Common myeloid progenitor, CD34-positive (primary cell): Measurements from ENCODE around the gene S100A7A.

Experiments used
- CTCF ChIA-PET: fragments of 350-600 bp; sonication (Branson Sonifier 250); formaldehyde crosslinking; loops from one replicate; lab custom pipeline; 2021; ENCODE audit warnings: antibody characterized with exemption; lab: Charles Lee
- POLR2A ChIA-PET: fragments of 350-600 bp; sonication (Branson Sonifier 250); formaldehyde crosslinking; loops from one replicate; lab custom pipeline; 2021; ENCODE audit warnings: antibody characterized with exemption; lab: Charles Lee
- DNase-seq, 3 donors: peaks; one replicate each; pipeline versions ENCODE4 v3.0.0 to v3.0.0-alpha.2; 2013
- H3K27ac ChIP-seq, 2 experiments: 1 replicate in 1 of 2; 2 replicates in 1 of 2; pipeline ENCODE4 v1.7.0; 2013; ENCODE audit warnings: inconsistent platforms in 2 of 2, low read length in 2 of 2, mild to moderate bottlenecking in 2 of 2, low read depth in 1 of 2, moderate library complexity in 1 of 2; ENCODE audit not compliant: severe bottlenecking in 2 of 2, insufficient read depth in 1 of 2, poor library complexity in 1 of 2
- H3K27me3 ChIP-seq, 5 experiments: replicated peaks in 2 of 5; 1 replicate in 3 of 5; 2 replicates in 2 of 5; pipeline versions ENCODE4 v1.6.1 to v1.7.0; 2013; ENCODE audit warnings: low read length in 4 of 5, mild to moderate bottlenecking in 2 of 5, moderate library complexity in 2 of 5, inconsistent platforms in 1 of 5; ENCODE audit not compliant: insufficient read depth in 5 of 5, control insufficient read depth in 4 of 5
- H3K36me3 ChIP-seq, 4 experiments: 1 replicate in 2 of 4; 2 replicates in 2 of 4; pipeline versions ENCODE4 v1.6.1 to v1.7.0; 2013; ENCODE audit warnings: low read length in 3 of 4, control low read depth in 1 of 4, mild to moderate bottlenecking in 1 of 4; ENCODE audit not compliant: control insufficient read depth in 4 of 4, insufficient read depth in 4 of 4
- H3K4me1 ChIP-seq, 4 experiments: 1 replicate in 3 of 4; 2 replicates in 1 of 4; pipeline versions ENCODE4 v1.6.1 to v1.7.1; 2013; ENCODE audit warnings: low read length in 3 of 4, mild to moderate bottlenecking in 3 of 4, control low read depth in 1 of 4, inconsistent platforms in 1 of 4, moderate library complexity in 1 of 4; ENCODE audit not compliant: control insufficient read depth in 4 of 4, insufficient read depth in 4 of 4; ENCODE audit errors: control extremely low read depth in 1 of 4
- H3K4me3 ChIP-seq, 7 experiments: 1 replicate in 4 of 7; 2 replicates in 3 of 7; pipeline versions ENCODE4 v1.5.1 to v1.7.0; 2013; ENCODE audit warnings: mild to moderate bottlenecking in 7 of 7, low read length in 6 of 7, moderate library complexity in 6 of 7, inconsistent platforms in 2 of 7, low read depth in 2 of 7, control low read depth in 1 of 7; ENCODE audit not compliant: insufficient read depth in 4 of 7, control insufficient read depth in 1 of 7; ENCODE audit errors: extremely low read depth in 1 of 7
- H3K9me3 ChIP-seq, 5 experiments: 1 replicate in 4 of 5; 2 replicates in 1 of 5; pipeline versions ENCODE4 v1.6.1 to v1.7.1; 2013; ENCODE audit warnings: low read length in 4 of 5, mild to moderate bottlenecking in 2 of 5, inconsistent platforms in 1 of 5, low read depth in 1 of 5, moderate library complexity in 1 of 5; ENCODE audit not compliant: control insufficient read depth in 4 of 5, insufficient read depth in 2 of 5; ENCODE audit errors: control extremely low read depth in 1 of 5
- WGBS: methylation state at CpG from one replicate; pipeline ENCODE4 v1.1.5; 2013; ENCODE audit not compliant: insufficient coverage; 5-methylcytosine and 5-hydroxymethylcytosine counted together

Gene S100A7A

GRCh38 chr1:153393926-153394325 lies 22.4 kb upstream of the S100A7A start:
- WGBS = 95% methylated on average over 6 of the region's 6 CpGs
- Histone ChIP-seq H3K4me3 (no peak overlapping the region), H3K27me3 (no peaks in the 10 kb centered on the region), H3K9me3 (no peaks in the 10 kb centered on the region), H3K27ac (no peak overlapping the region), H3K36me3 (no peaks in the 10 kb centered on the region), H3K4me1 (peaks cover 0 to 26% (median 16%) of the 10 kb centered on the region in 4 experiments)
- ChIA-PET POLR2A (no interaction called here), CTCF (no interaction called here)
- no peak for DNase-seq

- Histone ChIP-seq H3K4me3 (no peak overlapping the region), H3K4me1 (peaks cover 0 to 25% (median 16%) of the 10 kb centered on the region in 4 experiments), H3K27me3 (no peaks in the 10 kb centered on the region), H3K27ac (no peak overlapping the region), H3K36me3 (no peaks in the 10 kb centered on the region), H3K9me3 (no peaks in the 10 kb centered on the region)
- POLR2A ChIA-PET = no interaction called here
- DNase-seq = no peak
- CTCF ChIA-PET = no interaction called here
- 91% methylated on average over 3 of the region's 5 CpGs for WGBS
These were observed 21.9 kb upstream of the S100A7A start for GRCh38 chr1:153394391-153394790.

GRCh38 chr1:153395136-153395685 lies 21.1 kb upstream of the S100A7A start:
- WGBS = 81% methylated on average over 6 of the region's 7 CpGs
- H3K4me1 ChIP-seq = peaks cover 0 to 17% (median 12%) of the 10 kb centered on the region in 4 experiments
- CTCF ChIA-PET = interaction anchor here (1.3 to 2.0 kb wide), 2 partner anchors 11 to 51 kb away, joined by 4 read pairs; no protein-coding TSS in a partner anchor
- POLR2A ChIA-PET = interaction anchor here (0.7 kb wide), 1 partner anchor 13 kb away, joined by 3 read pairs; no protein-coding TSS in a partner anchor
- no peaks in the 10 kb centered on the region for H3K36me3 ChIP-seq
- H3K9me3 ChIP-seq = no peaks in the 10 kb centered on the region
- no peaks in the 10 kb centered on the region for H3K27me3 ChIP-seq
- DNase-seq = no peak
- H3K27ac ChIP-seq = no peak overlapping the region
- H3K4me3 ChIP-seq = no peak overlapping the region

- H3K27me3 ChIP-seq = no peaks in the 10 kb centered on the region
- no peaks in the 10 kb centered on the region for H3K36me3 ChIP-seq
- no peak overlapping the region for H3K4me3 ChIP-seq
- H3K9me3 ChIP-seq = no peaks in the 10 kb centered on the region
- no peak for DNase-seq
- no peak overlapping the region for H3K27ac ChIP-seq
- WGBS = 87% methylated on average over 3 of the region's 6 CpGs
- ChIA-PET POLR2A (interaction anchor here (0.7 kb wide), 1 partner anchor 12 kb away, joined by 3 read pairs; no protein-coding TSS in a partner anchor), CTCF (interaction anchor here (1.1 to 2.1 kb wide), 4 partner anchors 11 to 52 kb away, joined by 4 read pairs; no protein-coding TSS in a partner anchor)
- H3K4me1 ChIP-seq = peaks cover 0 to 11% (median 6%) of the 10 kb centered on the region in 4 experiments
These were observed 20.5 kb upstream of the S100A7A start for GRCh38 chr1:153395776-153396175.

- H3K27me3 ChIP-seq = no peaks in the 10 kb centered on the region
- H3K4me3 ChIP-seq = no peak overlapping the region
- CTCF ChIA-PET = interaction anchor here (1.1 to 2.1 kb wide), 5 partner anchors 10 to 52 kb away, joined by 3 to 4 read pairs (median 4); partner anchors contain the start of gene S100A12
- no peak for DNase-seq
- no peak overlapping the region for H3K27ac ChIP-seq
- H3K9me3 ChIP-seq = no peaks in the 10 kb centered on the region
- peaks cover 0 to 4% (median 1%) of the 10 kb centered on the region in 4 experiments for H3K4me1 ChIP-seq
- H3K36me3 ChIP-seq = no peaks in the 10 kb centered on the region
- 100% methylated on average over 6 of the region's 6 CpGs for WGBS
- POLR2A ChIA-PET = no interaction called here
These were observed 19.9 kb upstream of the S100A7A start for GRCh38 chr1:153396461-153396860.

- Histone ChIP-seq H3K27ac (no peak overlapping the region), H3K36me3 (no peaks in the 10 kb centered on the region), H3K4me3 (no peak overlapping the region), H3K27me3 (peaks cover 0 to 3% (median 0%) of the 10 kb centered on the region in 5 experiments), H3K9me3 (no peaks in the 10 kb centered on the region), H3K4me1 (peaks cover 0 to 3% (median 0%) of the 10 kb centered on the region in 4 experiments)
- ChIA-PET CTCF (interaction anchor here (1.3 to 2.1 kb wide), 2 partner anchors 21 to 41 kb away, joined by 3 to 4 read pairs; partner anchors contain the start of gene S100A12), POLR2A (interaction anchor here (0.7 kb wide), 1 partner anchor 35 kb away, joined by 3 read pairs; no protein-coding TSS in a partner anchor)
- WGBS = over 99% methylated on average over 17 of the region's 19 CpGs
- no peak for DNase-seq
These were observed 19.0 kb upstream of the S100A7A start for GRCh38 chr1:153397051-153397923.
